ENCODE results near the gene IL1RAPL1.

IL1RAPL1 gene

DNA sequence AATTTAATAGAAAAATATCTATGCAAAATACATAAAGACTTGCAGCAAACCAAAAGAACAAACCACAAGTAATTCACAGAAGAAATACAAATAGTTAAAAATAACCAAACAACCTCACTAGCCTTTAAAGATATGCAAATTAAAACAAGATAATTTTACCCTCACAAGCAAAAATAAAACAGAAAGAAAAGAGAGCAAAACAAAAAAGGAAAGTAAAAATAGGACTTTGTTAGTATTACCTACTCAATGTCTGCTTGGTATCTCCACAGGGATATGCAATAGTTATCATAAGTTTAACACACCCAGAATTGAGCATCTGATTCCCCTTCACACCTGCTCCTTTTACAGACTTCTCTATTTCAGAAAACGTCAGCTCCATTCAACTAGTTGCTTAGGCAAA is 890.6 kb downstream of the IL1RAPL1 start:
- TF ChIP-seq, protein P1, sequence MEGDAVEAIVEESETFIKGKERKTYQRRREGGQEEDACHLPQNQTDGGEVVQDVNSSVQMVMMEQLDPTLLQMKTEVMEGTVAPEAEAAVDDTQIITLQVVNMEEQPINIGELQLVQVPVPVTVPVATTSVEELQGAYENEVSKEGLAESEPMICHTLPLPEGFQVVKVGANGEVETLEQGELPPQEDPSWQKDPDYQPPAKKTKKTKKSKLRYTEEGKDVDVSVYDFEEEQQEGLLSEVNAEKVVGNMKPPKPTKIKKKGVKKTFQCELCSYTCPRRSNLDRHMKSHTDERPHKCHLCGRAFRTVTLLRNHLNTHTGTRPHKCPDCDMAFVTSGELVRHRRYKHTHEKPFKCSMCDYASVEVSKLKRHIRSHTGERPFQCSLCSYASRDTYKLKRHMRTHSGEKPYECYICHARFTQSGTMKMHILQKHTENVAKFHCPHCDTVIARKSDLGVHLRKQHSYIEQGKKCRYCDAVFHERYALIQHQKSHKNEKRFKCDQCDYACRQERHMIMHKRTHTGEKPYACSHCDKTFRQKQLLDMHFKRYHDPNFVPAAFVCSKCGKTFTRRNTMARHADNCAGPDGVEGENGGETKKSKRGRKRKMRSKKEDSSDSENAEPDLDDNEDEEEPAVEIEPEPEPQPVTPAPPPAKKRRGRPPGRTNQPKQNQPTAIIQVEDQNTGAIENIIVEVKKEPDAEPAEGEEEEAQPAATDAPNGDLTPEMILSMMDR (IDR thresholded peaks at IDR 0.05) = no peak

DNA sequence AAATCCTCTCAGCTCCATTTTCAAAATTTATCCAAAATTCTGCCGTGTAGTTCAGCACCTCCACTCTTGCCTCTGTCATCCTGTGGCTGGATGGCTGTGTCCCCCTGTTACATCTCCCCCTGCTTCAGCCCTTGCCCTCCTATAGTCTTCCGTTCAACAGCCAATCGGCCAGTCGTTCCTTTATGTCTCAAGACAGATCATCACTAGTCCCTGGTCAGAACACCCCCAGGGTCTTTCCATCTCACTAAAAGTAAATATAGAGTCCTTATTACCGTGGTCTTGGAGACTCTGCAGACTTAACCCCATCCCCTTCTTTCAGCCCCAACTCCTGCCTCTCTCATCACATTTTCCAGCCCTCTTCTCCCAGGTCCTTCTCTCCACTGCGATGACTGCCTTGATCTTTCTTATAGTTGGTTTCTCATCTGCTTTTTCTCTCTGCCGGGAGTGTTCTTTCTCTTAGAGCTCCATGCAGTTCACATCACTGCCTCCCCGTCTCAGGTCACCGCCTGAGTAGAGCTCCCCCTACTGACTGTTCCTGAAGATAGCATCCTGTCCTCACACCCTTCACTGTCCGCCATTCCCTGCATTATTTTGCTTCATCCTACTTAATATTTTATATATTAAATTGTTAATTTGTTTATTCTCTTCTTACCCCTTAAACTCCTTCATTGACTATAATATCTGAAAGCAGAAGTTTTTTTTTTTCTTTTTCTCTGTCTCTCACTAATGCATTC is 891.3 kb downstream of the IL1RAPL1 start:
- TF ChIP-seq, protein P1 (IDR thresholded peaks at IDR 0.05) = peak; percentile 15; the same call in 1 of the 2 replicates

DNA sequence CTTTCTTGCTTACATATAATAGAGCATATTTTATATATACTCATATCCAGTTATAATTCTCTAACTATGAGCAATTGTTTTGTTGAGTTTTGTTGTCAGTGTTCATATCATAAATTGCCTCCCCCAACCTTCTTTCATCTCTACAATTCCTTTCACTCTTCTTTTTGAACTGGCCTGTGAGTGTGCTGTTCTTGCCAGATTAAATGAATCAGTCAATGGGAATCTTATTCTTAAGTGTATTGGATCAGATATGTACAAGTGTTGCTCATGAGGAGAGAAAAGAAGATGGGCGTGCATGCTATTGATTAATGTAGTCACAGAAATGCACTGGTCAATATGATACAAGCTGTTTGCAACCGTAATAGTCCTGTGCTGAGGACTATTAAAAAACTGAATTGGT is 900.0 kb downstream of the IL1RAPL1 start:
- TF ChIP-seq, protein P1 (IDR thresholded peaks at IDR 0.05) = no peak

DNA sequence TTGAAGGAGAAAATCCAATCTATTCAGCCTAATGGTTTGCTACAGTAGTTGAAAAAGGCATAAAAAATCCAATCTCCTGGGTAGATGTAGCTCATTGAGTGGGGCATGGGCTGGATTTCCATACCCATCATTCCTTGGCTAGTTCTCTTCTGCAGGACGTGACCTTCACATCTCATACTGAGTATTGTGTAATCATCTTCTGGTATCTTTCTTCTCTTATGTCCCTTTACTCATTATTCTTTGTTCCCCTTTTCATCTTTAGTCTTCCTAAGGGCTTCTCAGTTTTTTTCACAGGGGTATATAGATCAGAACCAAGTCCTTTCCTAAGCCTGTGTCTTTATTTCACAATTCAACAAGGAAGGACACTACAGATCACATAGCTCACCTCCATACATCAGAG is 900.5 kb downstream of the IL1RAPL1 start:
- TF ChIP-seq, protein P1 (IDR thresholded peaks at IDR 0.05) = no peak

DNA sequence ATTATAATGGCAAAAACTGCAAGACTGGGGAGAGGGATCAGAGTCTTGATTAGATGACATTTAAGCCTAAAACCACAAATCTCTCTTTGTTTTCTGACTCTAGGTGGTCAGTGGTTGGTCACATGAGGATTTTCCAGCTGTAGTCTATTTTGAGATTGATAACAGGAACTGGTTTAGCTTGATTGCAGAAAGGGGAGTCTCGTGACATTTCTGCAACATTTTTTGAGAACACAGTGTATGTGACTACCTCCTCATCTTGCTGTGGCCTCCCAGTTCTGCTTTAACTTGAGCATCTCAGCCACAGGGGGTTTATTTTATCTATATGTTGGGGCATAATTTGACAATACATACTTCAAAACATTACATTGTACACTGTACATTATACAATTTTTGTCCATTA is 901.7 kb downstream of the IL1RAPL1 start:
- TF ChIP-seq, protein P1 (IDR thresholded peaks at IDR 0.05) = no peak

DNA sequence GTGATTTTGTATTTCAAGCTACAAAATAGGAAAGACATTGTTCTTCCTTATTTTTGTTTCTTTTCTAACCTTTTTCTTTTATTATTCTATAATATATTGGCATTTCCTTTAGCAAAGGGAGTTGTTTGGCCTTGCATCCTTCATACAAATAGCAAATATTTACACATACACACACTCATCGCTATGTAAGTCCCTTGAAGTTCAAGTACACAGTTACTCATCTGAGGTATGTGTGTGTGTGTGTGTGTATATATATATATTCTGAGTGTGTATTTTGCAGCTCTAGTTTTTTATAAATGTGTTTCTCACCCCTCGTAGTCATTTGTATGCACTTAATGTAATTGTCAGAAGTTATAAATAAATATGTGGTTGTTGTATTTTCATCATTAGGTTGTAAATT is 903.4 kb downstream of the IL1RAPL1 start:
- TF ChIP-seq, protein P1 (IDR thresholded peaks at IDR 0.05) = no peak

DNA sequence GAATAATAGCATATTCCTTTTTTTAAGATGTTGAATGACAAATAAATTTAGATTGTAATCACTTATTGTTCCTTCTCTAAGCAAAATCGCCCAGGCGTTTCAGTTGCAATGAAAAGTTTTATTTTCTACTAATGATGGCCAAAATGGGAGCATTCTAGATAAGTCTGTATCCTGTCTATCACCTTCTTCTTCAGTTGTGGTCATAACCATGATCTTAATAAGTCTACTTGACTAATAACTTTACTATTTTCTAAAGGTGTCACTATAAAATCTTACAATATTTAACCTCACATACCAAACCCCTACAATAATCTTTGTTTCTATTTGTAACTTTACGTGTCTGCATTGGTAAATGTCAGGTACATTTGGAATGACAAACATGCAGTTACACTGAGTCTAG is 904.4 kb downstream of the IL1RAPL1 start:
- TF ChIP-seq, protein P1 (IDR thresholded peaks at IDR 0.05) = no peak

Measured in LNCAP (cell line).